GM06990 (cell line): ENCODE measurements around the gene DHDH.

ENCODE experiments used
- DNase-seq: peaks from one replicate; pipeline ENCODE4 v3.0.0-alpha.2; 2011; ENCODE audit not compliant: insufficient read length; ENCODE audit errors: extremely low read depth
- H3K27me3 ChIP-seq: replicated peaks from 2 replicates; pipeline ENCODE4 v1.6.0; 2011; ENCODE audit warnings: low read length; ENCODE audit not compliant: control insufficient read depth, insufficient read depth
- H3K36me3 ChIP-seq: 2 replicates; pipeline ENCODE4 v1.5.1; 2011; ENCODE audit warnings: low read length; ENCODE audit not compliant: control insufficient read depth, insufficient read depth
- H3K4me3 ChIP-seq: replicated peaks from 2 replicates; pipeline ENCODE4 v1.5.1; 2011; ENCODE audit warnings: low read depth, mild to moderate bottlenecking, control low read depth, low read length
- TF ChIP-seq, protein P1 (sequence below): IDR thresholded peaks from 2 replicates; pipeline ENCODE4 v1.5.1; 2011; ENCODE audit warnings: low read length, control low read depth, mild to moderate bottlenecking, inconsistent platforms; ENCODE audit not compliant: insufficient read depth, poor library complexity, severe bottlenecking

Gene DHDH

DNA sequence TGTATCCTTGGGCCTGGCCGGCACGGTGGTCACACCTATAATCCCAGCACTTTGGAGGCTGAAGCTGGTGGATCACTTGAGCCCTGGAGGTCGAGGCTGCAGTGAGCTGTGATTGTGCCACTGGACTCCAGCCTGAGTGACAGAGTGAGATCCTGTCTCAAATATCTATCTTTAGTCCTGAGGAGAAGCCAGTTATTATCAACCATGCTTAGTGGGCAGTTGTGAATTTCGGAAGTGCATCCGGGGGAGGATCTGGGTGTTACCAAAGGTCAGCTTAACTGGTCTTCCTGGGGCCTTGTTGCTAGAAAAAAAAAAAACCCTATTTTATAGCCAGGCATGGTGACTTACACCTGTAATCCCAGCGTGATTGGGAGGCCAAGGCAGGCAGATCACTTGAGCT lies 9.6 kb downstream of the DHDH start:
- no peak for DNase-seq
- no peak overlapping the region for H3K4me3 ChIP-seq
- no peaks in the 10 kb centered on the region for H3K27me3 ChIP-seq
- no peaks in the 10 kb centered on the region for H3K36me3 ChIP-seq
- TF ChIP-seq, protein P1, sequence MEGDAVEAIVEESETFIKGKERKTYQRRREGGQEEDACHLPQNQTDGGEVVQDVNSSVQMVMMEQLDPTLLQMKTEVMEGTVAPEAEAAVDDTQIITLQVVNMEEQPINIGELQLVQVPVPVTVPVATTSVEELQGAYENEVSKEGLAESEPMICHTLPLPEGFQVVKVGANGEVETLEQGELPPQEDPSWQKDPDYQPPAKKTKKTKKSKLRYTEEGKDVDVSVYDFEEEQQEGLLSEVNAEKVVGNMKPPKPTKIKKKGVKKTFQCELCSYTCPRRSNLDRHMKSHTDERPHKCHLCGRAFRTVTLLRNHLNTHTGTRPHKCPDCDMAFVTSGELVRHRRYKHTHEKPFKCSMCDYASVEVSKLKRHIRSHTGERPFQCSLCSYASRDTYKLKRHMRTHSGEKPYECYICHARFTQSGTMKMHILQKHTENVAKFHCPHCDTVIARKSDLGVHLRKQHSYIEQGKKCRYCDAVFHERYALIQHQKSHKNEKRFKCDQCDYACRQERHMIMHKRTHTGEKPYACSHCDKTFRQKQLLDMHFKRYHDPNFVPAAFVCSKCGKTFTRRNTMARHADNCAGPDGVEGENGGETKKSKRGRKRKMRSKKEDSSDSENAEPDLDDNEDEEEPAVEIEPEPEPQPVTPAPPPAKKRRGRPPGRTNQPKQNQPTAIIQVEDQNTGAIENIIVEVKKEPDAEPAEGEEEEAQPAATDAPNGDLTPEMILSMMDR: no peak

DNA sequence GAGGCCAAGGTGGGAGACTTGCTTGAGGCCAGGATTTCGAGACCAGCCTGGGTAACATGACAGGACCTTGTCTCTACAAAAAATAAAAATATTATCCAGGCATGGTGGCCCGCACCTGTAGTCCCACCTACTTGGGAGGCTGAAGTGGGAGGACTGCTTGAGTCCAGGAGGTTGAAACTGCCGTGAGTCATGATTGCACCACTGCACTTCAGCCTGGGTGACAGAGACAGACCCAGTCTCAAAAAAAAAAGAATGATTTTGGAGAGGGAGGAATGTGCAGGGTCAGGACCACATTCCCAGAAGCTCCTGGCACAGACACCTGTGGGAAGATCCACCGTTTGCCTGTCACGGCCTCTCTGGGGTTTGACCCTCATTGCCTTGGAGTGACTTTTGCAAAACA lies 11.9 kb downstream of the DHDH start:
- no peaks in the 10 kb centered on the region for H3K27me3 ChIP-seq
- no peaks in the 10 kb centered on the region for H3K36me3 ChIP-seq
- no peak overlapping the region for H3K4me3 ChIP-seq
- TF ChIP-seq, protein P1: no peak
- DNase-seq: no peak

DNA sequence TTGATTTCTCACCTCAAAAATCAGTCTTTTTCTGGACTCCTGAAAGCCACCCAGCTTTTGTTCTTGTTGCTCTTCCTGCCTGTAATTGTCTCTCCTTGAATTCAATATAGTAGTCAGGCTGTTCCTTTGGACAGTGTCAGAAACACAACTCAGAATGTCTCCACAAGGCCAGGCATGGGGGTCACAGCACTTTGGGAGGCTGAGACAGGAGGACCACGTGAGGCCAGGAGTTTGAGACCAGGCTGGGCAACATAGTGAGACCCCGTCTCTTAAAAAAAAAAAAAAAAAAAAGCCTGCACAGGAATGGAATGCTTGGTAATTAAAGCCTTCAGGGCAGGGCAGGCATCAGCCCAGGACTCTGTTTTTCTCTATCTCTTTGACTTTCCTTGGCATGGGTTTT lies 12.3 kb downstream of the DHDH start:
- TF ChIP-seq, protein P1: no peak
- H3K27me3 ChIP-seq: no peaks in the 10 kb centered on the region
- no peak overlapping the region for H3K4me3 ChIP-seq
- no peak for DNase-seq
- H3K36me3 ChIP-seq: no peaks in the 10 kb centered on the region

DNA sequence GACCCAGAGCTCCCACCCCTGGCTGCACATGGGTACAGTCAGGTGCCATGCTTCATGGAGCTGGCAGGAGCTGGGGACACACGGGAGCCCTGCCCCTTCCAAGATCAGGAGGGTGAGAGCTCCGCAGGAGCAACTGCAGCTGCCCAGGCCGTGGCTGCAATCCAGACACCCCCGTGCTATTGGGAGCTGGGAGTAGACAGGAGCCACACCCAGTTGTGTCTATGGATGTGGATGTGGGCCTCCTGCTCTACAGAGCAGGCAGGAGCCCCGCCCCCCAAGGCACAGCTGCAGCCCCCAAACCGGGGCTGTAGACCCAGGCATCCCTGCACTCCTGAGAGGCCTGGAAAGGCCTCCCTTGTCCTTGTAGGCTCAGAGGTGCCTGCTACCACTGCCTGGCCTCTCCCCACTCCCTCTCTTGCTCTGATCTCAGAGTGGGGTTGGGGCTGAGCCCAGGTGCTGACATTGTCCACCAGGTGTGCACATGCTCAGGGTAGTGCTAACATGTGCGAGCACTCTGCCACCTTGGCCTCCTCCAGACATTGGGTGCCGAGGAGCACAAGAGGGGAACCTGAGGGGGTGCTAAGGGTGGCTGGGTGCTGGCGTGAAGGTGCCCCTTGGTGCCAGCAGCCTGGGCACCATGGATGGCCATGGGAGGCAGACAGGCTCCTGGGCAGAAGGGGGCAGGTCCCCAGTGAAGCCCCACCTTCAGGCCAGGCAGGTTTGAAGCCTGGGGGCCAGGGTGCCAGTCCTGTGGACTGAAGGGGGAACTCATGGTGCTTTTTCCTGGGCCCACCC lies 13.2 kb downstream of the DHDH start:
- Histone ChIP-seq H3K4me3 (no peak overlapping the region), H3K36me3 (no peaks in the 10 kb centered on the region), H3K27me3 (no peaks in the 10 kb centered on the region)
- TF ChIP-seq, protein P1: no peak
- DNase-seq: no peak

DNA sequence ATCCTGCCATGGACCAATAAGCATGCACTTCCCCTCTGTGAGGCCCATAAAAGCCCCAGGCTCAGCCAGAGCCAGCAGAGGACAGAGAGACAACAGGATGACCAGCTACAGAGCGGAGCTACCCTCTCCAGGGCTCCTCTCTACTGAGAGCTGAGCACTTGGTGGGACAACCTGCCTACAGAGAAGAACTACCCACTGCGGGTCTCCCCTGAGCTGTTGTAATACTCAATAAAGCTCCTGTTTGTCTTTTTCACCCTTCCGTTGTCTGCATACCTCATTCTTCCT lies 13.7 kb downstream of the DHDH start:
- TF ChIP-seq, protein P1: no peak
- Histone ChIP-seq H3K27me3 (no peaks in the 10 kb centered on the region), H3K36me3 (no peaks in the 10 kb centered on the region), H3K4me3 (no peak overlapping the region)
- DNase-seq: no peak

DNA sequence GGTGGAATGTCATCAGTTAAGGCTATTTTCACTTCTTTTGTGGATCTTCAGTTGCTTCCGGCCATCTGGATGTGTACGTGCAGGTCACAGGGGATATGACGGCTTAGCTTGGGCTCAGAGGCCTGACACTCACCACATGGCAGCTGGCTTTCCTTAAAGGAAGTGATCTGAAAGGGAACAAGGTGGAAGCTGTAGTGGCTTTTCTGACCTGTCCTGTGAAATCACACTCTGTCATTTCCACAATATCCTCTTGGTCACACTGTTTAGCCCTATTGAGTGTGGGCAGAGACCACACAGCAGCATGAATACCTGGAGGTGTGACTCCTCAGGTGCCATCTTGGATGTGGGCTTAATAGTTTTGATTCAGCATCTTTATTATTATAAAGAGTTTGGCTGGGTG lies 16.7 kb downstream of the DHDH start:
- no peaks in the 10 kb centered on the region for H3K27me3 ChIP-seq
- H3K4me3 ChIP-seq: no peak overlapping the region
- TF ChIP-seq, protein P1: no peak
- DNase-seq: no peak
- no peaks in the 10 kb centered on the region for H3K36me3 ChIP-seq
